ENCODE data around the gene WNT8A.

DNA sequence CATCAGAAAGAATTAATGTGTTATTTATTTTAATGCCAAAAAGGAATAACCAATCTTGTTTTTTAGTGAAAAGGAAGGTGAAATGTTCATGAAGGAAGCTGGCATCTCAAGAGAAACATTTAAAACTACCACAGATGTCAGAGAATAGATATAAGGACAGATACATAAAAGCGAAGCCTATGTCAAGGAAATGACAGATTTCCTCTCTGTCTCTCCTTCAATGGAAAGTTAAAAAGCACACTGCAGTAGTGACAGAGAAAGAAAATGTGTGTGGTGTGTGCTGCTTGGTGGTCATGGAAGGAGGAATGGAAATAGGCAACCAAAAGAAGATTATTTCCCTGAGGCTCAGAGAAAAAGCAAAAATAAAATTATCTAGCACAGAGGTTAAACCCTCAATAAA is 9.2 kb downstream of the WNT8A start:
- TF ChIP-seq YY1 (IDR thresholded peaks at IDR 0.05; ENCODE audit: insufficient read depth, insufficient read length) (no peak), ZNF274 (IDR thresholded peaks at IDR 0.05; ENCODE audit: low read depth, low read length) (no peak)

Measured in NT2/D1 (cell line).